ENCODE results near the gene SARM1. TPM values are rescaled to one million over a fixed set of nuclear protein-coding genes. Genes with fewer than 3 reads are reported as not detected.

SARM1 gene
- total and polyA plus RNA-seq, 2 donors (not counting 3 experiments of a cell fraction or from before 2014, with no cell fraction given): 5.6 to 7.0 TPM

- Histone ChIP-seq H3K4me2 (ENCODE audit: insufficient read depth, low read length) (no peak overlapping the region), H3K9ac (replicated peaks; ENCODE audit: extremely low read depth, insufficient read depth, low read length) (no peak overlapping the region), H3K79me2 (ENCODE audit: control insufficient read depth, insufficient read depth, low read length) (no peaks in the 10 kb centered on the region), H3K36me3 (ENCODE audit: control insufficient read depth in 2 of 2, extremely low read depth in 1 of 2, insufficient read depth in 2 of 2, low read length in 2 of 2) (peaks cover 0 to 2% of the 10 kb centered on the region in 2 experiments), H3K4me1 (ENCODE audit: control insufficient read depth, extremely low read depth, insufficient read depth, low read length) (peaks cover 4% of the 10 kb centered on the region), H3K9me1 (replicated peaks; ENCODE audit: control insufficient read depth, extremely low read depth, insufficient read depth, low read length) (no peaks in the 10 kb centered on the region), H3K4me3 (replicated peaks in 1 of 3; ENCODE audit: insufficient read depth in 1 of 3, low read depth in 1 of 3, low read length in 3 of 3) (no peak overlapping the region), H3K9me3 (replicated peaks; ENCODE audit: control insufficient read depth, insufficient read depth, low read length) (no peaks in the 10 kb centered on the region), H3K27ac (ENCODE audit: insufficient read depth, low read depth, low read length) (no peak overlapping the region), H3K27me3 (ENCODE audit: control insufficient read depth in 2 of 2, insufficient read depth in 2 of 2, low read length in 2 of 2) (no peaks in the 10 kb centered on the region), H2AFZ (ENCODE audit: low read depth, low read length) (no peak overlapping the region), H4K20me1 (replicated peaks; ENCODE audit: control insufficient read depth, extremely low read depth, insufficient read depth, low read length) (no peaks in the 10 kb centered on the region)
- DNase-seq (ENCODE audit: low read depth, low spot score) (no peak), FAIRE-seq (no peak)
- no TSS peak for BruUV-seq (replicated peaks)
- no peak for TF ChIP-seq CTCF (IDR thresholded peaks at IDR 0.05; ENCODE audit: extremely low read depth in 1 of 2, insufficient read depth in 1 of 2, low read depth in 1 of 2, low read length in 2 of 2)
- dilution Hi-C loops (cut with MboI; ENCODE audit: extremely low pct_ligation_motif_present, low sequenced_read_pairs): no loop called here
- ChIA-PET POLR2A (no interaction called here), CTCF (interaction anchor here (1.9 kb wide), 1 partner anchor 25 kb away, joined by 11 read pairs; no protein-coding TSS in a partner anchor)
- intact Hi-C loops (cut with micrococcal nuclease): no loop called here
These were observed 19.9 kb downstream of the SARM1 start for GRCh38 chr17:28391401-28391800.

GRCh38 chr17:28392491-28392890, 21.0 kb downstream of the SARM1 start:
- H3K36me3 ChIP-seq (ENCODE audit: control insufficient read depth in 2 of 2, extremely low read depth in 1 of 2, insufficient read depth in 2 of 2, low read length in 2 of 2): peaks cover 0 to 2% of the 10 kb centered on the region in 2 experiments
- FAIRE-seq: no peak
- ChIA-PET CTCF (interaction anchor here (1.9 kb wide), 1 partner anchor 24 kb away, joined by 11 read pairs; no protein-coding TSS in a partner anchor), POLR2A (no interaction called here)
- no TSS peak for BruUV-seq (replicated peaks)
- dilution Hi-C loops (cut with MboI; ENCODE audit: extremely low pct_ligation_motif_present, low sequenced_read_pairs): no loop called here
- no peak for TF ChIP-seq JUN (IDR thresholded peaks at IDR 0.05; ENCODE audit: borderline replicate concordance, insufficient read depth, insufficient read length, low read depth)
- TF ChIP-seq GATA2 (IDR thresholded peaks at IDR 0.05; ENCODE audit: insufficient read depth, insufficient read length, low read depth, low read length): no peak
- TF ChIP-seq EZH2 (IDR thresholded peaks at IDR 0.05; ENCODE audit: borderline replicate concordance, low read depth, low read length, severe bottlenecking): no peak
- TF ChIP-seq POLR2AphosphoS5 (IDR thresholded peaks at IDR 0.05; ENCODE audit: insufficient read depth, low read depth, low read length): no peak
- no peak for TF ChIP-seq POLR2A (IDR thresholded peaks at IDR 0.05; ENCODE audit: low read depth, low read length)
- no peak for TF ChIP-seq CTCF (IDR thresholded peaks at IDR 0.05; ENCODE audit: extremely low read depth in 1 of 2, insufficient read depth in 1 of 2, low read depth in 1 of 2, low read length in 2 of 2)
- TF ChIP-seq FOS (IDR thresholded peaks at IDR 0.05; ENCODE audit: borderline replicate concordance, insufficient read depth, low read length): no peak
- no peak overlapping the region for H3K9ac ChIP-seq (replicated peaks; ENCODE audit: extremely low read depth, insufficient read depth, low read length)
- no peak overlapping the region for H3K27ac ChIP-seq (ENCODE audit: insufficient read depth, low read depth, low read length)
- no peaks in the 10 kb centered on the region for H3K27me3 ChIP-seq (ENCODE audit: control insufficient read depth in 2 of 2, insufficient read depth in 2 of 2, low read length in 2 of 2)
- no peak overlapping the region for H3K4me2 ChIP-seq (ENCODE audit: insufficient read depth, low read length)
- H3K9me1 ChIP-seq (replicated peaks; ENCODE audit: control insufficient read depth, extremely low read depth, insufficient read depth, low read length): no peaks in the 10 kb centered on the region
- DNase-seq (ENCODE audit: low read depth, low spot score): peak; percentile 20
- no peaks in the 10 kb centered on the region for H4K20me1 ChIP-seq (replicated peaks; ENCODE audit: control insufficient read depth, extremely low read depth, insufficient read depth, low read length)
- no peak overlapping the region for H3K4me3 ChIP-seq (replicated peaks in 1 of 3; ENCODE audit: insufficient read depth in 1 of 3, low read depth in 1 of 3, low read length in 3 of 3)
- H3K9me3 ChIP-seq (replicated peaks; ENCODE audit: control insufficient read depth, insufficient read depth, low read length): no peaks in the 10 kb centered on the region
- peaks cover 4% of the 10 kb centered on the region for H3K4me1 ChIP-seq (ENCODE audit: control insufficient read depth, extremely low read depth, insufficient read depth, low read length)
- intact Hi-C loops (cut with micrococcal nuclease): no loop called here
- H2AFZ ChIP-seq (ENCODE audit: low read depth, low read length): no peak overlapping the region
- H3K79me2 ChIP-seq (ENCODE audit: control insufficient read depth, insufficient read depth, low read length): no peaks in the 10 kb centered on the region
